Transverse colon (tissue), 4 donors: ENCODE data around the gene RBFOX2.

Experiments
- POLR2AphosphoS5 ChIP-seq, 3 donors: sonication (generic); formaldehyde crosslinking; IDR thresholded peaks; one replicate each; pipeline ENCODE4 v1.6.1; 2016; ENCODE audit warnings: antibody characterized with exemption in 3 of 3
- TF ChIP-seq, protein P1 (sequence below), 5 experiments: fragments of 200-600 bp in 3 of 5; fragments of 450-650 bp in 2 of 5; sonication (generic) in 3 of 5; IDR thresholded peaks; 1 replicate in 2 of 5; 2 replicates in 3 of 5; pipeline ENCODE4 v1.5.1; 2016 to 2017; ENCODE audit warnings: antibody characterized with exemption in 5 of 5, inconsistent platforms in 3 of 5, mild to moderate bottlenecking in 2 of 5, moderate library complexity in 1 of 5

DNA sequence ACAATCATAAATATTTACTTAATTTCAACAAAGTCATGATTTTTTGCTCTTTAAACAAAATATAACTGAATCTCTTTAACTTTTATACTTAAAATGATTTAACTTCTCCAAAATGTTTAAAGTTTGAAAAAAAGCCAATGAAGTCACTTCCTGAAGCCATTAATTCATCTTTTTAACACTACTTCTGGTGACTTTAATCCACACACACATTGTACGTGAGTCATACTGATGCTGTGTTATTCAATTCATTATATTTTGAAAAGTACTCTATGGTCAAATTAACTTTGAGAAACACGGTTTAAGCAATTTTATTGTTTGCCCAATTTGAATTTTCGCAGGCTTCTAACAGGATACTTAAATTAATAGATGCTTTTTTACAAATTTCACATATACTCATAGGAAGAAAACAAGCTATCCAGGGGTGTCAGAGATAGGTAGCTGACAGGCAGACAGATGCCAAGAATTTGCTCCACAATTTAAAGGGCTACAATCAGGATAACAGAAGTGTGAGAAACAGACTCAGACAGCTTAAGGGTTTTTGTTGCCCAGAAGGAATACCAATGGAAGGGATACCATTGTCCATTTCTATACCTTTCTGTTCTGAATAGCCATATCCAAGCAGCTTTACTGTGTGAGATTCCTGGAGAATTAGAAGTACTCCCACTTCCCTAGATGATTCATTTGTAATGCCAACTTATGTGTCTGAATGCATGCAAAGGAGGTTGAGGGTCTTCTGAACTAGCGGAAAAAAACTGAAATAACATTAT, 118.4 kb downstream of the RBFOX2 start:
- TF ChIP-seq, protein P1, sequence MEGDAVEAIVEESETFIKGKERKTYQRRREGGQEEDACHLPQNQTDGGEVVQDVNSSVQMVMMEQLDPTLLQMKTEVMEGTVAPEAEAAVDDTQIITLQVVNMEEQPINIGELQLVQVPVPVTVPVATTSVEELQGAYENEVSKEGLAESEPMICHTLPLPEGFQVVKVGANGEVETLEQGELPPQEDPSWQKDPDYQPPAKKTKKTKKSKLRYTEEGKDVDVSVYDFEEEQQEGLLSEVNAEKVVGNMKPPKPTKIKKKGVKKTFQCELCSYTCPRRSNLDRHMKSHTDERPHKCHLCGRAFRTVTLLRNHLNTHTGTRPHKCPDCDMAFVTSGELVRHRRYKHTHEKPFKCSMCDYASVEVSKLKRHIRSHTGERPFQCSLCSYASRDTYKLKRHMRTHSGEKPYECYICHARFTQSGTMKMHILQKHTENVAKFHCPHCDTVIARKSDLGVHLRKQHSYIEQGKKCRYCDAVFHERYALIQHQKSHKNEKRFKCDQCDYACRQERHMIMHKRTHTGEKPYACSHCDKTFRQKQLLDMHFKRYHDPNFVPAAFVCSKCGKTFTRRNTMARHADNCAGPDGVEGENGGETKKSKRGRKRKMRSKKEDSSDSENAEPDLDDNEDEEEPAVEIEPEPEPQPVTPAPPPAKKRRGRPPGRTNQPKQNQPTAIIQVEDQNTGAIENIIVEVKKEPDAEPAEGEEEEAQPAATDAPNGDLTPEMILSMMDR (IDR thresholded peaks at IDR 0.05): no peak
- no peak for TF ChIP-seq POLR2AphosphoS5 (IDR thresholded peaks at IDR 0.05)
